Kidney capillary endothelial cell (primary cell): ENCODE results near the gene TCP10L.
"Not testable (repeated sequence)": the region's sequence is repeated elsewhere in the genome, so short reads cannot be mapped to it uniquely, and the experiment has no call there.

ENCODE experiments used
- DNase-seq: peaks from one replicate; pipeline ENCODE4 v3.0.0-alpha.2; 2018; ENCODE audit warnings: low spot score

TCP10L gene

DNA sequence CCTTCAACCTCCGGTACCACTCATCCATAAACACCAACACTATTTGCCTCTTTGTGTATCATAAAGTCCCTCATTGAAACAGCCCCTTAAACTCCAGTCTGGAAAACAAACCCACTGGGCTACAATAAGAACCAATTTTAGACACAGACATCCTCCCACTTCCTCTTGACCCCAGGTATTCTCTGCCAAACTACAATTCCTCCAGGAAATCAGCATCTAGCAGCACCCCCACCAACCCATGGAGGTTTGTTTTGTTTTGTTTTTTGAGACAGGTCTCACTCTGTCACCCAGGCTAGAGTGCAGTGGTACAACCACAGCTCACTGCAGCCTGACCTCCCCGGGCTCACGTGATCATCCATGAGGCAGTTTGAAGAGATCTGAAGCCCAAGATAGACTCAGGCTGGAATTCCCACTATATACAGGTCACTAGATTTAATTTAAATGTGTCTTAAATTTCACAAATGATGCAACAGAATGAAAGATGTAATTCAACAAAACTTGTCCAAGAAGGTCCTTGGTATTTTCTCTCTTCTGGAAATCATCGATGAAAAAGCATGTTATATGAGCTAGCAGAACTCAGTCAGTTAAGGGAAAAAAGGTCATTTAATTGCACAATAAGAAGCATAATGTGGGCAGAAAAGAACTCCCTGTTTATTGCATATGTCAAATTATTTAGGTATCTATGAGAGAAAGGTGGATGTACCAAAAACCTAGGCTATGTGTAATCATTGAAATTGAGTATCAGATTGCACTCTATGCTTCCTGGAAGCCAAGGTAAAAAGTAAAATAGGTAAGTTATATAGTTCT, 30.3 kb downstream of the TCP10L start:
- DNase-seq = no peak

DNA sequence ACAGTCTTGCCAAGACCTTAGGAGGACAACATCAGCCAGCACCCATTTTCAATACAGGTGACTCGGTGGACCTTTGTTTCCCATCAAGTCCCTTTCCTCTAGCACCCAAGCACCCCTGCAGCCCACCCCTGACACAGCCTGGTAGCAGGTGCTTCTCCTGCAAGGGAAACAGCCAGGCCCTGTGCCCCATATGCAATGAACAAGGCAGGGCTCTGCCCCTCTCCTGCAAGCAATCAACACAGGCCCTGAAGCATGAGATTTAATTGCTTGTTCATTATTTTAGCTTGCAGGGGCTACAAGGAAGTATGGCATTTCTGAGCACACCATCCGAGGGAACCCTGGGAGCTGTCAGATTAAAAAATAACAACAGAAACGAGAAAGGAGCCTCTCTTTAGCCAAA, 35.4 kb downstream of the TCP10L start:
- no peak for DNase-seq

DNA sequence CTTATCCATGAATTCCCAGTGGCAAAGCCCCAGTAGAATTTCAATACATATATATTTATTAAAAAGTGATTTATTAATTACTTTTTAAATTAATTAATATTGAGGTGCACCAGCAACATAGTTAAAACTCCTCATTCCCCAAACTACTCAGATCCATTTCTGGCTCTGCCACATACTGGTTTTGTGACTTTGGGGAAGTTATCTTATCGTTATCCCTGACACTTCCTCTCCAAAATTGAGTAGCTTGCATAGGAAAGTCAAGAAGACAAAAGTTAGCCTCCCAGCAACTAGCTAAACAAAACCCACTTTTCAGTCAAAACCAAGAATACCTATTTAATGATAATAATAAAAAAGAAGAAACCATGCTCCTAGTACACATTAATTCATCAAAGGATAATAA, 35.9 kb downstream of the TCP10L start:
- DNase-seq = no peak

DNA sequence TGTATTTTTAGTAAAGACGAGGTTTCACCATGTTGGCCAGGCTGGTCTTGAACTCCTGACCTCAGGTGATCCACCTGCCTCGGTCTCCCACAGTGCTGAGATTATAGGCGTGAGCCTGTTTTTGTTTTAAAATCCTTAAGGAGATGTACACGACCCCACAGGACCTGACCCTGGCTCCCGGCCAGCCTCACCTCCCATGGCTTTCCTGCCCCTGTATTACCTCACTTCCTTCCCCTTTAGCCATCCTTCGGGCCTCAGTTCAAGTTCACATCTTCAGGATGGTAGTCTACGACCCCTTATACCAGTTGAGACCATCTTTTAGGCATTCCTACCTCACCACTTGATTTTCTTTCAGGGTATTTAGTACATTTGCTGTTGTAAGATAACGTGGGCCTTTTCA, 36.3 kb downstream of the TCP10L start:
- DNase-seq = no peak

DNA sequence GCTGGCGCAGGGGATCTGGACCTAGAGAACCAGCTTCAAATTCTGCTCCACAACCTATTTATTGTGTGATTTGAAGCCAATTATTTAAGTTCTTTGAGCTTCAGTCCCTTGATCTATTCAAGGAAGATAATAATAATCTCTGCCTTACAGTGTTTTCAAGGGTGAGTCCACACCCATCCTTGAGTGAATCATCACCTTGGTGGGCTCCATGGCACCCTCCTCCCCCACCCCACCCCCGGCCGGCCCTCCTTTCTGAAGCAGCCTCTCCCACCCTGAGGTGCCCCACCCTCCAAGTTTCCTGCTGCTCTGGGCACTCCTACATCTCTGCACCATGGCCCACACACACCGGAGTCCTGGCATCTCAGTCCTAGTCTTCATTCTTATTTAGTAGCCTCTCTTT, 38.3 kb downstream of the TCP10L start:
- no peak for DNase-seq

GRCh38 chr21:32545948-32546441, 39.3 kb downstream of the TCP10L start:
- DNase-seq = peak; percentile 57

- DNase-seq = peak; percentile 91
Observed at GRCh38 chr21:32544697-32545096, 40.6 kb downstream of the TCP10L start.

DNA sequence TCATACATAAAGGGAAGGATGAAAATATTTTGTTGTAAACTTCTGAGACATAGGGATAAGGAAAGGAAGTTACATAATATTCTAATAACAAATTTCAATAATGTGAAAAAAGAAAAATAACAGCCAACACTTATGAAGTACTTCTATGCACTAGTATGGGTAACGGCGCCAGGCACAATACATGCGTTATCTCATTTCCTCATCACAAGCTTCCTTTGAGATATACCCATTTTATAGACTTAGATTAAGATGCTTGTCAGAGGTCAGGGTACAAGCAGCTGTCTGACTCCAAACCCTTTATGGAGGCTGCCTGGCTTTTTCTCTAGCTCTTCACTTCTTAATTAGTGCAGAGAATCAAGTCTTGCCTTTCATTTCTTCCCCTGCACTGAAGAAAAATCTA, 41.3 kb downstream of the TCP10L start:
- DNase-seq = no peak

DNA sequence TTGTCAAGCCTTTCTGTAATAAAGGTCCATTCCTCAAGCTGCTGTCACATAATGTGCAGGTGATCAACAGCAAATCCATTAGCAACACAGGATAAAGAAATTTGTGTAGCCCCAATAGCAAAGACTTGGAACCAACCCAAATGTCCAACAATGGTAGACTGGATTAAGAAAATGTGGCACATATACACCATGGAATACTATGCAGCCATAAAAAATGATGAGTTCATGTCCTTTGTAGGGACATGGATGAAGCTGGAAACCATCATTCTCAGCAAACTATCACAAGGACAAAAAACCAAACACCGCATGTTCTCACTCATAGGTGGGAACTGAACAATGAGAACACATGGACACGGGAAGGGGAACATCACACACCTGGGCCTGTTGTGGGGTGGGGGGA, 42.3 kb downstream of the TCP10L start:
- not testable (repeated sequence) for DNase-seq

GRCh38 chr21:32539378-32539777, 45.9 kb downstream of the TCP10L start:
- DNase-seq = no peak

DNA sequence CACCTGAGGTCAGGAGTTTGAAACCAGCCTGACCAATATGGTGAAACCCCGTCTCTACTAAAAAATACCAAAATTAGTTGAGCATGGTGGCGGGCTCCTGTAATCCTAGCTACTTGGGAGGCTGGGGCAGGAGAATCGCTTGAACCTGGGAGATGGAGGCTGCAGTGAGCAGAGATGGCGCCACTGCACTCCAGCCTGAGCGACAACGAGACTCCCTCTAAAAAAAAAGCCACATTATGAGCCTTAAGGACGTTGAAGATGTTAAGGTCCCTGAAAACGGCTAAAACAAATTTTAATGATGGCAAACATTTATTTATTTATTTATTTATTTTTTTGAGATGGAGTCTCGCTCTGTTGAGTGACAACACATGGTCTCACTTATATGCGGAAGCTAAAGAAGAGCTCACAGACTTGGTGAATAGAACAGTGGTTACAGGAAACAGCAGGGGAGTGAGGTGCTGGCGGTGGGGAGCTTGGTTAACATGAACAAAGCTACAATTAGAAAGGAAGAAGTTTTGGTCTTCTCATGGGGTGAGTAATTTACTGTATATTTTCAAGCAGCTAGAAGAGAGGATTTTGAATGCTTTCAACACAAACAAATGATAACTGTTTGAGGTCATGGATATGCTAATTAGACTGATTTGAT, 47.1 kb downstream of the TCP10L start:
- DNase-seq = no peak

GRCh38 chr21:32537569-32537881, 47.8 kb downstream of the TCP10L start:
- no peak for DNase-seq

DNA sequence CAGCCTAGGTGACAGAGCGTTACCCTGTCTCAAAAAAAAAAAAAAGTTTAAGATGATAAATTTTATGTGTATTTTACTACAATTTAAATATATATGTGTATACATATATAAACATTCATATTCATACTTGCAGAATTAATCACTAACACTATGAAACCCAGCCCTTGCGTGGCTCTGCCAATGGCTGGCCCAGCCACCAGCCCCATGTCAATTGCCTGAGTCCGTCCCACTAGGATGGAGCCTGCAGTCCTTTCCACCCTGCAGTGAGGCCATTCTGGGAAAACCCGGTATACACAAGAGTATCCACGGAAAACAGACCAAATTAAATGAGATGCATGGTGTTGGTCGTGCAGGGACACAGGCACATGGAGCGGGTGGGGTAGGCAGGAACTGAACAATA, 49.7 kb downstream of the TCP10L start:
- DNase-seq = no peak

DNA sequence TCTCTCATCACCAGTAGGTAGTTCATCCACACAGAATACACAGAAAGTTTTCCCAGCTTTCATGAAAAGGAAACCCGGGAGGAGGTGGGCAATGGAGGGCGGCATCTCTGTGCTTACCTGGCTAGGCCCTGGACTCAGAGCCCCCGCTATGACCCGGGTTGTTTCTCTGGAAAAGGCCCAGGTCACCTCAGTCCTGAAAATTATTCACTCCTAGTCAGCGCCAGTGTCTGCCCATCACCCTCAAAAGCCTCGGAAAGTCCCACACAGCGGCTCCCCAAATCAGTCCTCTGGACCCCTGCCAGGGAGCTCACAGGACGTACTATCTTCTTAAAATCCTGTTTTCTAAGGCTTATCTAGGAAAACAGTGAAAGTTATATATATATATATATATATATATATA, 51.2 kb downstream of the TCP10L start:
- DNase-seq = no peak

DNA sequence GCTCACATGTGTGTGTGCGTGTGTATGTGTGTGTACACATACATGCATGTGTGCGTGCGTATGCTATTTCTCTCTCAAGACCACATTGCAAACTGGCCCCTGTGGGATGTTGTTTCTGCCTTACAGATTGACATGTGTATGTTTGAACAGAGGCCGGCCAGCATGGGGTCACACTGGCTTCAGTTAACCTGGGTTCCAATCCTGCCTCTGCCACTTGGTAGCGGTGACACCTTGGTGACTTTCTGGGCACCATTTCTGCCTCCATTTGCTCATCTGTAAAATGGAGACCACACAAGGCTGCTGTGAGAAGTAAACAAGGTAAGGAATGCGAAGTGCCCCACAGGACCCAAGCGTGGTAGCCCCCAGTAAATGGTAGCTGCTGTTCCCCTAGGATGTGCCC, 51.7 kb downstream of the TCP10L start:
- DNase-seq = no peak

- DNase-seq = no peak
Observed at GRCh38 chr21:32533053-32533452, 52.3 kb downstream of the TCP10L start.

DNA sequence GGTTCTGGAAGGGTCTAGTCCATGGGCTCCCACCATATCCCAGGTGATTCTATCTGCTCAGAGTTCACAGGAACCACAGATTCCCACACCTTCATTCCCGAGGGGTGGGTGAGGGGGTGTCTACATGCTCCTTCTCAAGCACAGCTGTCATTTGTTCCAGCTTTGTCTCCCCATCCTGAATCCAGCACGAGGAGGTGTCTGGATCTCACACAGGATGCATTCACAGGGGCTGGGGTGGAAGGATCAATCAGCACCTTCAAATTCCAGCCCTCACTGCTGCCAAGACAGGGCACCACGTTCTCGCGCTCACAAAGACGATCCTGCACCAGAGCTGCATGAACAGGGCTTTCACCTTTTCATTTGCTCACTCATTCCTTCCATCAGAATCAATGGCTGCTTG, 52.7 kb downstream of the TCP10L start:
- no peak for DNase-seq

GRCh38 chr21:32531561-32531960, 53.8 kb downstream of the TCP10L start:
- not testable (repeated sequence) for DNase-seq

- not testable (repeated sequence) for DNase-seq
Observed at GRCh38 chr21:32530809-32531208, 54.5 kb downstream of the TCP10L start.

GRCh38 chr21:32529679-32530078, 55.6 kb downstream of the TCP10L start:
- no peak for DNase-seq

DNA sequence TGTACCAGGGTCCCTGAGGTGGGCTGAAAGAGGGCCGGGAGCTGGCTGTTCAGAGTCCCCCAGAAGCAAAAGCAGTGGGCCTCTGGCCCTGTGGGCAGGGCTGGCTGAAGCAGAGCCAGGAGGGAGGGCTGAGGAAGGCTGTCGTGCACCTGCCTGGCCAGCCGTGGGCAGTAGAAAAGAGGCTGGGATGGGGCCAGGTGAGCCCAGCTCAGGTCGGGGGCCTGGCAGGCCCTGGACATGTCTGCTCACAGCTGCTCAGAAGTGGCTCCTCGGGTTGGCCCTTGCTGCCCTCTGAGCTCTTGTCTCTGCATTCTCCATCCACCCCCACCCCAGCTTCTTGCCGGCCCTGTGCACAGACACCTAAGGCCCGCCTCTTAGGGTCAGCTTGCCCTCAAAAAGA, 60.0 kb downstream of the TCP10L start:
- no peak for DNase-seq

GRCh38 chr21:32523988-32524719, 61.2 kb downstream of the TCP10L start:
- DNase-seq = peak; percentile 98
